Effector CD8-positive, alpha-beta T cell (primary cell): ENCODE results near the gene PPIP5K1.
"Not testable (repeated sequence)": the region's sequence is repeated elsewhere in the genome, so short reads cannot be mapped to it uniquely, and the experiment has no call there.

ENCODE experiments used
- DNase-seq: peaks from one replicate; lab custom pipeline; 2025; lab: John Stamatoyannopoulos, UW
- total RNA-seq, 4 experiments: gene quantifications; one replicate each; lab custom pipeline; 2026; lab: John Stamatoyannopoulos, UW

PPIP5K1 gene
- 11.8 to 14.3 (median 13.6) reads per million in 4 experiments for total RNA-seq

DNA sequence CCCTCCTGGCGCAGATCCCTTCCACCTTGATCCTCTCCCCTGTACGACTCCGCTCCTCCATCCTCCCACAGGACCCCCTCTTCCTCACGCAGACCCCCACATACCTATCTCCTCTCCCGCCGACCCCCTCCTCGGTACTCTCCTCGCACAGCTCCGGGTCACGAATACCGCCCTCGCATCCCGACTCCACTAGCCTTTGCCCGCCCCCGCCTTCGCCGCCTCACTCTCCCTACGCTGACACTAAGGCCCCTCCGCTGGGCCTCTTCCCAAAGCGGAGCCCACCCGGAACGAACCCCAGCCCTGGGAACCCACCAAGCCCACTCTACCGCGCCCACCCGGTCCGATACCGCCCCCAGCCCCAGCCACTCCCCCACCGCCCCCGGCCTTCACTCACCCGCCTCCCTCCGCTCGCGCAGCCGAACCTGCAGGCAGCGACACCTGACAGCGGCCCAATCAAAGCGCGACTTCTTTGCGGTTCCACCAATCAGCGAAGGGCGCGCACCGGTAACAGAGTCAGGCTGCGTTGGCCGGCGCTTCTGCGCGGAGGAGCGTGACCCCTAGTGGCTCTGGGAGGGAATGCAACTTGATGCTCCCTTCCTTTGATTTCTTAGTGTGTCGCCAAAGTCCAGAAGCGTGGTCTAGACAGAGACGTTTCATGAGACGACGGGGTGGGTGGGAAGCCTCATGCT lies at the start of gene PPIP5K1:
TSS of gene PPIP5K1 (minus strand) at position 431 of the 689 bp plus-strand sequence. CDS start 5,704 bp downstream, outside the sequence.
- not testable (repeated sequence) for DNase-seq

DNA sequence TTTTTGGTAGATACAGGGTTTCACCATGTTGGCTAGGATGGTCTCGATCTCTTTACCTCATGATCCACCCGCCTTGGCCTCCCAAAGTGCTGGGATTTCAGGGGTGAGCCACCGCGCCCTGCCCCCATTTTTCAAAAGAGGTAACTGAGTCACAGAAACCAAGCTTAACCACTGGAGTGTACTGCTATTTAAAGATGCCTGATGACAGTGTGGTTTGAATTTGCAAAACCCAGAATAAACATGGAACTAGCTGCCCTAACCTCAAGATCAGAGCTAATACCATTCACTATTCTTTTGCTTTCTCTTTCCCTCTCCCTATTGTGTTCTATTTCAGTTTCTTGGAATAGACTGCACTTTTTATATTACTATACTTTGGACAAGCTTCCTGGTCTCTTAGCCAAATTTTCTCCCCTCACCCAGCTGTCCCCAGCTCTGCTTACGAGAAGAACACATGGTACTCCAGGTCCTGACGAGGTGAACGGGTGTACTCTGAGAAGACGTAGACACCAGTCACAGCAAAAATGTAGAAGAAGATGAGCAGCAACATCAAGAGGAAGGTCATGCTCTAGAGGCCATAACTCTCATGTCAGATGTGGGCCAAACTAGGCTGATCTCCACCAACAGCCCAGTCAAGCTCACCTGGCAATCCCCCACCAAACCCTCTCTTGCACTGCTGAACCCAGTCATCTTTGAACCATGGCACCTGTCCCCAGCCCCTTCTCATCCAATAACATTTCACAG lies 48.6 kb upstream of the PPIP5K1 start:
- not testable (repeated sequence) for DNase-seq

DNA sequence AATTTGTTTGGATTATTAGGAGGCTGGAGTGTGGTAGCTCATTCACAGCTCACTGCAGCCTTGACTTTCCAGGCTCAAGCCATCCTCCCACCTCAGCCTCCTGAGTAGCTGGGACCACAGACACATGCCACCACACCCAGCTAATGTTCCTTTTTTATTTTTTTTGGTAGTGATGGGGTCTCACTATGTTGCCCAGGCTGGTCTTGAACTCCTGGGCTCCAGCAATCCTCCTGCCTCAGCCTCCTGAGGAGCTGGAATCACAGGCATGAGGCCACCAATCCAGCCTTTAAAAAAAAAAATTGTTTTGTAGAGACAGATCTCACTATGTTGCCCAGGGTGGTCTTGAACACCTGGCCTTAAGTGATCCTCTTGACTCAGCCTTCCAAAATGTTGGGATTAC lies 36.9 kb upstream of the PPIP5K1 start:
- not testable (repeated sequence) for DNase-seq

DNA sequence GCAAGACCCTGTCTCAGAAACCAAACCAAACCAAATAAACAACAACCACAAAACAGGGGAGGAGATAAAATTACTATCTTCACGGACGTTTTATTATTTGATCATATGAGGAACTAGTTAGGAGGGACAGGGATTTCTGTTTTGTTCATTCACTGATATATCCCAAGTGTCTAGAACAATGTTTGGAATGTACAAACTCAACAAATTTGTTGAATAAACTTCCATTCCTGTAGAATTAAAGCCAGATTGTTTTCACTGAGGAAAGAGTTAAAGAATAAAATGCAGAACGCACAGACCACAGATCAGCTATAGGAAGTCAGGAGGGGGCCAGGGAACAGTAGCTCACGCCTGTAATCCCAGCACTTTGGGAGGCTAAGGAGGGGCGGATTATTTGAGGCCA lies 35.1 kb upstream of the PPIP5K1 start:
- no peak for DNase-seq

DNA sequence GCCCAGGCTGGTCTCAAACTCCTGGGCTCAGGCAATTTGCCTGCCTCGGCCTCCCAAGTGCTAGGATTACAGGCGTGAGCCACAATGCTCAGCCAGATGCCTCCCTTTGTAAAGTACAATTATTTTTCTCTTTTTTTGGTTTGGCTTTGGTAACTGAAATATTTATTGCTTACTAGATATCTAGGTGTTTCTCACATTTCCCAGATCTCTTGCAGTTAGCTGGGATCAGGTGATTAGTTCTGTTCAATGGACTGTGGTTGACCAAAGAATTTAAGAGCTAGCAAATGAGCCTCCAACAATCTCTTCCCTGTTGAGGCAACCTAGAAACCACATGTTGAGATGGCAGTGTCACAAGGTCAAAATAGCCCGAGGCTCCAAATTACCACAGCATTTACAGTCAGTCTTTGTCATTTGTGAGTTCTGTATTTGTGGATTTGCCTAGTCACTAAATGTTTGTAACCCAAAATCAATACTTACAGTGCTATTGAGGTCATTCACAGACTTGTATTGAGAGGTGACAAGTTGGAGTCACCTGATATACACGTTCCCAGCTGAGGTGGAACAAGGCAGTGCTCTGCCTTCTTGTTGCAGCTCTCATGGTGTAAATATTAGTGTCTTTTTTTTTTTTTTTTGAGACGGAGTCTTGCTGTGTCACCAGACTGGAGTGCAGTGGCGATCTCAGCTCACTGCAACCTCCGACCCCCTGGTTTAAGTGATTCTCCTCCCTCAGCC lies 32.2 kb upstream of the PPIP5K1 start:
- not testable (repeated sequence) for DNase-seq

DNA sequence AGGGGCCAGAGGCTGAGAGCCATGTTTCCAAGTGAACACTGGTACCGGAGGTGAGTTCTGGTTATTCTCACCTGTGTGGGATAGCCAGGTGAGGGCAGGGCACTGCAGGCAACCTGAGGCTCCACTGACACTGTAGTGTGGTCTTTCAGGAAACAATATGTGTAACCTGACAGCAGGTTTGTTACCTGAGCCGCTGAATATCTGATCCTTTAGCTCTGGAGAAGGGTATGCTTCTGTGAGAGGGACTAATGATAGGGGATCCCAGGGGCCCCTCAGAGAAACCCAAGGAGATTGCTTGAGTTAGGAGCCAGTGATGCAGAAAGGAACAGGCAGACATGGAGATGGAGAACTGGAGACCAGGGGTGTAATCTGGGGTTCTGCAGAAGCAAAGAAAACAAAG lies 28.7 kb upstream of the PPIP5K1 start, which contains the start of gene STRC:
TSS of gene STRC (minus strand) at position 101 of the 400 bp plus-strand sequence. CDS start at position 23, 78 bp downstream.
- DNase-seq: not testable (repeated sequence)

DNA sequence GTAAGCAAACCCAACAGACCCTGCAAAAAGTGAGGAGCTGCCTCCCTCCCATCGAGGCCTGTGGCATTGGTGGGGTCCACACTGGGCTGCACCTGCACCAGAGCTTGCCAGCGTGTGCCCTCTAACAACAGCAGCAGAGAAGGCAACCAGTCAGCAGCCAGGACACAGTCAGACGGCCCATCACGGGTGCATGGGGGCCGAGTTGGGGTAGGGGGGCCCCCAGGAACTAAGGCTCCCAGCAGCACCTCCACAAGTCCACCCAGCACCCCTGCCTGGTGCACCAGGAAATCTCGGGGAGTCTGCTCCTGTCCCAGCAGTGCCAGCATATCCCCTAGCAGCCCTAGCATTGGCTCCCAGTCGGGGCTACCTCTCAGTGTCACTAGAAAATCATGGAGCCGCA lies 27.7 kb upstream of the PPIP5K1 start:
- DNase-seq: not testable (repeated sequence)

DNA sequence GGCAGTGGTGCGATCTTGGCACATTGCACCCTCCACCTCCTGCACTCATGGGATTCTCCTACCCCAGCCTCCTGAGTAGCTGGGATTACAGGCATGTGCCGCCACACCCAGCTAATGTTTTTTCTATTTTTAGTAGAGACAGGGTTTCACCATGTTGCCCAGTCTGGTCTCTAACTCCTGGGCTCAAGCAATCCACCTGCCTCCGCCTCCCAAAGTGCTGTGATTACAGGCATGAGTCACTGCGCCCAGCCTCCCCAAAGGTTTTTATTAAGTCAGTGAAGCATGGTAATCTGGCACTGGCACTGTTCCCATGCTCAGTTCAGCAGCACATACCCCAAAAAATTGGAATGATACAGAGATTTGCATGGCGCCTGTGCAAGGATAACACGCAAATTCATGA lies 12.2 kb upstream of the PPIP5K1 start:
- DNase-seq: not testable (repeated sequence)

DNA sequence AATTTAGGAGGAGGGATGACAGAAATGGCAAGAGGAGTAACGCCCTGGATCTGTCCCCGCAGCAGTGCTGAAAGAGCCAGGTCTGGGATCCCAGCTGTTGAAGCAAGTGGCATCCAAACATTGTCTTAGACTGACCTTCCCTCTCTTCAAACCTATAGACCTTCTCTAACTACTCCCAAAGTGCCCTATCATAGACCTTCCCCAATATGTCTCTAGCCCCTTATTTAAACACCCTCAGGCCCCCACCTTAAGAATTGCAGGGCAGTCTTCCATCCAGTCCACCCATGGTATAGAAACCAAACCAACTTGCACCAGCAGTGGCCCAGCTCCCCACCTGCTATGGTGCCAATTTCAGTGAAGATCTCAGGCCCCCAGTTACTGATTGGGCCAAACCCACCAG lies 10.2 kb upstream of the PPIP5K1 start:
- not testable (repeated sequence) for DNase-seq

DNA sequence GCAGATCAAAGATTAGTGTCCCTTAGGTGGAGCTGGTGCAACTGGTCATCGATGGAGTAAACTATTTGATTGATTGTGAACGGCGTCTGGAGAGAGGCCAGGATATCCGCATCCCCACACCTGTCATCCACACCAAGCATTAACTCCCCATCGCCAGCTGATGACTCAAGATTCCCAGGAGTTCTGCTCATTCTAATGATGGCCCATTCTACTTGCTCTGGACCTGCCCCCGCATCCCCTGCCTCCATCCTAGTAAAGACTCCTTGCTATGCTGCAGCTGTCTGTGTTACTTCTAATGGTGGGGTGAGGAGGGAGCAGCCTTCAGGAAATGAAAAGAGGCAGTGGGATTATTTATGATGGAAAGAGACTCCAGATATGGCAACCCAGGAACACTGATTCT lies 9.1 kb upstream of the PPIP5K1 start:
- DNase-seq: not testable (repeated sequence)

DNA sequence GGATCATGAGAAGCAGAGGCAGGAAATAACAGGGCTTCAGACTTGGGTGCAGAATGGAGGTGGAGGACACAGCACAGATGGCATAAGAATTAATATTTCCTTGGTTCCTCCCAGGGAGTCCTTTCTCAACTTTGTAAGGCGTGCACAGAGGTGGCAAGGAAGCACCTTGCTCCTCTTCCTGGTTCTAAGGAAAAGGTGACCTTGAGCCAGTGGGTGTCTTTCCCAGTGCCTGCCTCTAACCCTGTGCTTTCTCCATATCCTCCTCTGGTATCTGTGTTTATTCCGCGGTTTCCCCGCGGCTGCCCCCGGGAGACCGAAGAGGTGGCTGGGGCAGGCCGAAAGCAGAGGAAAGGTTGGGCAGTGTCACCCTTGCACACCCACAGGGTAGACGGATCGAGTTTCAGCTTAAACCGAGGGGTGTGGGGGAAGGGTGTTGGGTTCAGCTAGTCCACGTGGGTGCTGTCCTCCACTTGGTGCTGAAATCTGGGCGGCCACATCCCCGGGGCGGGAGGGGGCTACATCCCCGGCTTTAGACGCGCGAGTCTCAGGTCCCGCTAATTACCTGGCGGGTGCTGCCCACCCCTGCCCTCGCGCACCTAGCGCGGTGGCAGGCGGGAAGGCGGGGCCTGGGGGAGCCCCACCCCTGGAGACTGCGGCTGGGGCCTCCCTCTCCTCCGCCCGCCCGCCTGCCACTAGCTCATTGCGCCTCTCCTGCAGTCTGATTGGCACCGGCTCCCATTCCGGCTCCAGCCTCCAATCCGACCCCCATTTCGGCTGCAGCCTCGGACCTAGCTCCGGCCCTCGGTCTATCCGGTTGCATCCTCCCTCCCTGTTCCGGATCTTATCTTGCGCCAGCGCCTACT lies 3.6 kb upstream of the PPIP5K1 start, which contains the start of gene CKMT1B:
TSS of gene CKMT1B (plus strand) at position 700 of the 863 bp plus-strand sequence. CDS start 192 bp downstream, outside the sequence.
- not testable (repeated sequence) for DNase-seq

DNA sequence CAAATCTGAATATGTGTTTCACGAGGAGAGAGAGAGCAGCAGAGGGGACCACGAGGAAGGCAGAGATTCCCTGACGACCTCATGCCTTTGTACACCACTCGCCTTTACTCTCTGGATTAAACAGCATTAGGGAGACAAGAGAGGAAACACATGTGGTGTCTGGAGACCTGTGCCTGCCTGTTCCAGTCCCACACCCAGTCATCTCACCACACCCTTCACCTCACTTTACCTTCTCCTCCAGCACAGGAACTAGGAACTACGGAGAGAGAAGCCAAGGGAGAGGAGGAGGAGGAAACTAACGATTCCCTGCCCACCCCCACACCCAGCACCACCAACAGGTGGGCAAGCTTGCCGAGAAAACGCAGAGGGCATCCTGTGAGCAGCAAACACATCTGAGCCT lies 2.8 kb upstream of the PPIP5K1 start:
- DNase-seq: not testable (repeated sequence)

DNA sequence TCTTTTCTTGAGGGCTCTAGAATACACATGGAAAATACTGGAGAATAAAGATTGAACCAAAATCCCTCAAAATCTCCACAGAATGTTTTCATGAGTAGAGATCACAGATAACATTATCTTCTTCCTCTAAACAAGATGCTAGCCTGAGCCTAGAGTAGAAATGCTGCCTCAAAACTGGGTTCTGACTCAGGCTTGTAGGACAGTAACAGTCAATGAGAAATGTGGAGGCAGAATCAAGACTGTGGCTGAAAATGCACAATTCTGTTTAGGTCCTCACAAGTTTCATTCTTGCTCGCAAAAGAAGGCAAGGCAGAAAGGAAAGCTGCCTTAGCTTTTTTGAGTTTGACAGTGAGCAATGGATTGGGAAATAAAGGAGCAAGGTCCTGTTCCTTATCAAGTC lies 15.4 kb downstream of the PPIP5K1 start:
- not testable (repeated sequence) for DNase-seq

DNA sequence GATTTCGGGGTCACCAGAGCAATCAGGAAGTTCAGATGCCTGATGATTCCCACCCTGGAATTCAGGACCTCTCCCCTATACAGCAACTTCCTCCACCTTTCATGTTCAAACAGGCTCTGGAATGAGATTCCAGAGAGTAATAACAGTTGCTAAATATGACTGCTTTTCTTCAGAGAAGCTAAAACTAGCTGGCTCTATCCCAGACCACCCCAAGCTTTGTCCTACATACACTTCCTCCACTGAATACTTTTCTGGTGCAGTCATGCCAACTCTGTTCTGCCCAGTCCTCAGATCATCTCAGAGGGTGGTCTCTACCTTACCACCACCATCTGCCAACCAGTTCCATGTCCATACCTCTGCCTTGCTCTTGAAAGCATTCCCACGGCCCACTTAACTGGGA lies 23.4 kb downstream of the PPIP5K1 start:
- DNase-seq: not testable (repeated sequence)

DNA sequence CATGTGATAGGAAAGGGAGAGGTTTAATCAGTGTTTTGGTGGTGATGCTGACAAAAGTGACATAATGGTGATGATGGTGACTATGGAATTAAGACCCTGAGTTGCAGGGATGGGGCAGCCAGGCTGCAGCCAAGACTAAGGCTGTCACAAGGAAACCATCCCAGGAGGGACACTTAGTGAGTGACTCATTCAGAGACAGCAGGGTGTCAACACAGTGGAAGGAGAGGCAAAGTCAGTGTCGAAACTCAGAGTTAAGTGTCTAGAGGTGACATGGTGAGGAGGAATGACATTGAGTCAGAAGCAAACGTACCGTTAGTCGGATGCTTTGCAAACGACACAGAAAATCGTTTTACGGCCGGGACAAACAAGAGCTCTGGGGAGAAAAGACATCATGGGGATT lies 26.2 kb downstream of the PPIP5K1 start:
- not testable (repeated sequence) for DNase-seq

DNA sequence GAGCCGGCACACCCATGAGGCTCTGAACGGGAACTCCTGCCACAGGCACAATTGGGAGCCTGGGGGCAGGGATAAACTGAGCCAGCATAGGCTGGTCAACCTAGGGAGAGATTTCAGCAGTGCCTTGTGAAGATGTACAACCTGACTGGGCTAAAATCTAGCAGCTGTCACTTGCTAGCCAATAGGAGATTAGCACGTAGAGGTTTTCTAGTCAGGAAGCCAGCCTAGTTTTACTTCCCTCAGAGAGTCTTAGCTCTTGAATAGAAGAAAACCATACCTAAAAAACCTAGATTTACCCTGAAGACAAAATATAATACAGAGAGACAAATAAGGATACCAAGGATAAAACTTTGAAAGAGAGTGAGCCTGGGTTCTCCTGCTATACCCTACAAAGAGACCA lies 27.3 kb downstream of the PPIP5K1 start:
- not testable (repeated sequence) for DNase-seq

DNA sequence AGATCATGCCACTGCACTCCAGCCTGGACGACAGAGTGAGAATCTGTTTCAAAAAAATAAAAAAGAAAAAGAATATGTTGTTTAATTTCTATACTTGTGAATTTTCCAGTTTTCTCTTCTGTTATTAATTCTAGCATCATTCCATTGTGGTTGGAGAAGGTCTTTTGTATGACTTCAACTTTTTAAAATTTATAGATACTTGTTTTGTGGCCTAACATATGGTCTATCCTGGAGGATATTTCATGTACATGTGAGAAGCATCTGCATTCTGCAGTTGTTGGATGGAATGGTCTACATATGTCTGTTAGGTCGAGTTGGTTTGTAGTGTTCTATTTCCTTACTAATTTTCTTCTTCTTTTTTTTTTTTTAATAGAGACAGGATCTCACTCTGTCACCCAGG lies 37.0 kb downstream of the PPIP5K1 start:
- no peak for DNase-seq

DNA sequence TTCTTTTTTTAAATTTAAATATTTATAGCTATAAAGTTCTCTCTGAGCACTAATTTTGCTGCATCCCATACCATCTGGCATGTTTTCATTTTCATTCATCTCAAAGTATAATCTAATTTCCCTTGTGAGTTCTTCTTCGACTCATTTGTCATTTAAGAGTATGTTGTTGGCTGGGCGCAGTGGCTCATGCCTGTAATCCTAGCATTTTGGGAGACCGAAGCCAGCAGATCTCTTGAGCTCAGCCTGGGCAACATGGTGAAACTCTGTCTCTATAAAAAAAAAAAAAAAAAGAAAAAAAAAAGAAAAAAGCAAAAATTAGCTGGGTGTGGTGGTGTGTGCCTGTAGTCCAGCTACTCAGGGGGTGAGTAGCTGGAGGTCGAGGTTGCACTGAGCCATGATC lies 37.8 kb downstream of the PPIP5K1 start:
- no peak for DNase-seq

DNA sequence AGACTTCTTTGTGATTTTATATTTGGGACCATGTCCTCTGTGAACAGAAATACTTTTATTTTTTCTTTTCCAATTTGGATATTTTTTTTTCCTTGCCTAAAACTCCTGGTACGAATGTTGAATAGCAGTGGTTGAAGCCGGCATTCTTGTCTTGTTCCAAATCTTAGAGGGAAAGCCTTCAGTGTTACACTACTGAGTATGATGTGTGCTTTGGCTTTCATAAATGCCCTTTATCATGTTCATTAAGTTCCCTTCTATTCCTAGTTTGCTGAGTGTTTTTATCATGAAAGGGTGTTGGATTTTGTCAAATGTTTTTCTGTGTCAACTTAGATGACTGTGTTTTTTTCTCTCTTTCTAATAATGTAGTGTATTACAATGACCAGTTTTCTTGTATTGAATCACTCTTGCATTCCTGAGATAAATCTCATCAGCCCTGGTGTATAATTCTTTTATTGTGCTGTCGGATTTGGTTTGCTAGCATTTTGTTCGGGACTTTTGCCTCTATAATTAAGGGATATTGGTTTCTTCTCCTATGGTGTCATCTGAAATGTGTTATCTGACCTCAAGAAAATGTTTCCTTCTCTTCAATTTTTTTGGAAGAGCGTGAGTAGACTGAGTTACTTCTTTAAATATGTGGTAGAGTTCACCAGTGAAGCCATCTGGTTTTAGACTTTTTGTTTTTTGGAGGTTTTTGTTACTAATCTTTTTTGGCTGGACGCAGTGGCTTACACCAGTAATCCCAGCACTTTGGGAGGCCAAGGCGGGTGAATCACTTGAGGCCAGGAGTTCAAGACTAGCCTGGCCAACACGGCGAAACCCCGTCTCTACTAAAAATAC lies 39.3 kb downstream of the PPIP5K1 start:
- no peak for DNase-seq

DNA sequence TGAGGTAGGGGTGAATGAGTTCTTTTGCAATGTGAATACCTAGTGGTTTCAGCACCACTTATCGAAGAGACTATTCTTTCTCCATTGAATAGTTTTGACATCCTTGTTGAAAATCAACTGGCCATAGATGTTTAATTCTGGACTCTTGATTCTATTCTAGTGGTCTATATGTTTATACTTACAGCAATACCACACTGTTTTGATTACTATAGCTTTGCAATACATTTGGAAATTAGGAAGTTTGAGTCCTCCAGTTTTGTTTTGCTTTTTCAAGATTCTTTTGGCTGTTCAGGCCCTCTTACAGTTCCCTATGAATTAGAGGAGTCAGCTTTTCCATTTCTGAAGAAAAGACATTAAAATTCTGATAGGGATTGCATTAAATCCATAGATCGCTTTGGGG lies 42.5 kb downstream of the PPIP5K1 start:
- DNase-seq: no peak
